ENCODE results near the gene KCNJ14.

KCNJ14 gene

GRCh38 chr19:48469934-48470680, 14.7 kb downstream of the KCNJ14 start:
- no peak for DNase-seq (ENCODE audit: low read depth)
- TF ChIP-seq, protein P1, sequence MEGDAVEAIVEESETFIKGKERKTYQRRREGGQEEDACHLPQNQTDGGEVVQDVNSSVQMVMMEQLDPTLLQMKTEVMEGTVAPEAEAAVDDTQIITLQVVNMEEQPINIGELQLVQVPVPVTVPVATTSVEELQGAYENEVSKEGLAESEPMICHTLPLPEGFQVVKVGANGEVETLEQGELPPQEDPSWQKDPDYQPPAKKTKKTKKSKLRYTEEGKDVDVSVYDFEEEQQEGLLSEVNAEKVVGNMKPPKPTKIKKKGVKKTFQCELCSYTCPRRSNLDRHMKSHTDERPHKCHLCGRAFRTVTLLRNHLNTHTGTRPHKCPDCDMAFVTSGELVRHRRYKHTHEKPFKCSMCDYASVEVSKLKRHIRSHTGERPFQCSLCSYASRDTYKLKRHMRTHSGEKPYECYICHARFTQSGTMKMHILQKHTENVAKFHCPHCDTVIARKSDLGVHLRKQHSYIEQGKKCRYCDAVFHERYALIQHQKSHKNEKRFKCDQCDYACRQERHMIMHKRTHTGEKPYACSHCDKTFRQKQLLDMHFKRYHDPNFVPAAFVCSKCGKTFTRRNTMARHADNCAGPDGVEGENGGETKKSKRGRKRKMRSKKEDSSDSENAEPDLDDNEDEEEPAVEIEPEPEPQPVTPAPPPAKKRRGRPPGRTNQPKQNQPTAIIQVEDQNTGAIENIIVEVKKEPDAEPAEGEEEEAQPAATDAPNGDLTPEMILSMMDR (conservative IDR thresholded peaks at IDR 0.05; ENCODE audit: low read length): no peak
- H3K4me3 ChIP-seq (ENCODE audit: low read length): peak overlapping the region; percentile 86

- TF ChIP-seq, protein P1 (conservative IDR thresholded peaks at IDR 0.05; ENCODE audit: low read length): no peak
- DNase-seq (ENCODE audit: low read depth): no peak
- H3K4me3 ChIP-seq (ENCODE audit: low read length): peak overlapping the region; percentile 86
Observed at GRCh38 chr19:48470856-48471255, 15.5 kb downstream of the KCNJ14 start.

- no peak overlapping the region for H3K4me3 ChIP-seq (ENCODE audit: low read length)
- TF ChIP-seq, protein P1 (conservative IDR thresholded peaks at IDR 0.05; ENCODE audit: low read length): no peak
- no peak for DNase-seq (ENCODE audit: low read depth)
Observed at GRCh38 chr19:48471836-48472235, 16.5 kb downstream of the KCNJ14 start.

GRCh38 chr19:48473161-48473966, 18.0 kb downstream of the KCNJ14 start:
- no peak overlapping the region for H3K4me3 ChIP-seq (ENCODE audit: low read length)
- TF ChIP-seq, protein P1 (conservative IDR thresholded peaks at IDR 0.05; ENCODE audit: low read length): no peak
- no peak for DNase-seq (ENCODE audit: low read depth)

DNA sequence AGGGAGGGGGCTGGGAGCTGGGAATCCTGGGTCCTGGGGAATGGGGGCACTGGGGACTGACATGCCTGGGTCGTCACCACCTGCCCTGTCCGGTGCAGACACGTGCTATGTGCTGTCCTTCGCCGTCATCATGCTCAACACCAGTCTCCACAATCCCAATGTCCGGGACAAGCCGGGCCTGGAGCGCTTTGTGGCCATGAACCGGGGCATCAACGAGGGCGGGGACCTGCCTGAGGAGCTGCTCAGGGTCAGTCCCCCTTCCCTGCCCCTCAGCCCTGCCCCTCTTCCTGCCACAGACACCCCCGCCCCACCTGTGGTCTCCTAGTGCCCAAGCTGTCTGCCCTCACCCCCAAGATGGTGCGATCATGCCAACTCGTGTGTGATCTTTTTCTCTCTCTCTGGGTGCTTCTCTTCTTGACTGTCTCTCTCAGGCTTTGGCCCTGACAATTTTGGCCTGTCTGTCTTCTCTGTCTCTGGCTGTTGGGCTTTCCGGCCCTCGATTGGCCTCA, 18.8 kb downstream of the KCNJ14 start:
- TF ChIP-seq, protein P1 (conservative IDR thresholded peaks at IDR 0.05; ENCODE audit: low read length): no peak
- no peak for DNase-seq (ENCODE audit: low read depth)
- H3K4me3 ChIP-seq (ENCODE audit: low read length): no peak overlapping the region

- TF ChIP-seq, protein P1 (conservative IDR thresholded peaks at IDR 0.05; ENCODE audit: low read length): no peak
- no peak for DNase-seq (ENCODE audit: low read depth)
- H3K4me3 ChIP-seq (ENCODE audit: low read length): no peak overlapping the region
Observed at GRCh38 chr19:48475369-48476068, 20.1 kb downstream of the KCNJ14 start.

All from AG10803 (cell line).